SK-N-MC (cell line): ENCODE measurements around the gene EHBP1.

Experiments
- EZH2 ChIP-seq: fragments of 200-600 bp; sonication (generic); IDR thresholded peaks from one replicate; pipeline ENCODE4 v1.6.1; 2017; ENCODE audit warnings: antibody characterized with exemption
- FOXP2 ChIP-seq: optimal IDR thresholded peaks from 2 replicates; pipeline ENCODE3; 2011; ENCODE audit warnings: mild to moderate bottlenecking, moderate library complexity; ENCODE audit not compliant: insufficient read depth; ENCODE audit errors: extremely low read length, control extremely low read depth
- POLR2AphosphoS5 ChIP-seq: IDR thresholded peaks from 2 replicates; pipeline ENCODE4 v1.6.1; 2012; ENCODE audit warnings: mild to moderate bottlenecking, low read depth, low read length, borderline replicate concordance

DNA sequence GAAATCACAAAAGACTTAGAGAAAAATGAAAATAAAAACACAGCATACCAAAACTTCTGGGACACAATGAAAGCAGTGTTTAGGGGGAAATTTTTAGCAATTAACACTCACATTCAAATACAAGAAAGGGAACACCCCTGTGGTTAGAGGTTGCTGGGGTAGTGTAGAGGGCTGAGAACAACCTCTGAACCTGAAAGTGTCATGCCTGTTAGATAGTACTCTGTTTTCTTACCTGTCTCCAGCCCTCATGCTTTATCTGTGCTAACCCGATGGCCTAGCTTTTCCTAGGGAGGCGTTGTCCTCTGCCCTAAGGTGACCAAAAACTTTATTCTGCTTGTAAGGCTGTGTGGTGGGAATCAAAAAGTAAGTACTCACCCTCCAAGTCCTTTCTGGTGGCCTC, 222.5 kb downstream of the EHBP1 start:
- TF ChIP-seq POLR2AphosphoS5 (no peak), EZH2 (no peak), FOXP2 (no peak)
